ENCODE measurements around the gene TNS3.

DNA sequence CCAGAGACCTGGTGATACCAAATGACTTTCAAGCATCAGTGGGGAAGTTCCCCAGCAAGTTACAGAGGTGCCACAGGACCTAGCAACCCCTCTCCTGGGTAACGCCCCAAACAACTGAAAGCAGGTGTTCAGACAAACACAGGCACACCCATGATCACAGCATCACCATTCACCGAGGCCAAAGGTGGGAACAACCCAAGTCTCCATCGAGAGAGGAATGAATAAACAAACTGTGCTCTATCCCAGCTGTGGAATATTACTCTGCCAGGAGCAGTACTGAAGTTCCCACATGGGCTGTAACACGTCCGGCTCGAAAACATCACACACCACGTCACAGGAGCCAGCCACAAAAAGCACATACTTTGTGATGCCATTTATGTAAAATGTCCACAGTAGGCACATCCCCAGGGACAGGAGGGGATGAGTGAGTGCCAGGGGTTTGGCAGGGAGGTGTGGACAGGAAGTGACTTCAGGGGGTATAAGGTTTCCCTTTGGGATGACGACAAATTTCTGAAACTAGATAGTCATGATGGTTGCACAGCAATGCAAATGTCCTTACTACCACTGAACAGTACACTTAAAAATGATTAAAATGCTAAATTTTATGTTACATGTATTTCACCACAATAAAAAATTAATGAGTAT, 222.8 kb downstream of the TNS3 start:
- no peak for TF ChIP-seq YY1 (IDR thresholded peaks at IDR 0.05; ENCODE audit: insufficient read depth, insufficient replicate concordance, low read depth, low read length)
- no peak for TF ChIP-seq POLR2A (IDR thresholded peaks at IDR 0.05; ENCODE audit: insufficient read depth in 1 of 2, low read depth in 2 of 2, low read length in 2 of 2)
- TF ChIP-seq ZSCAN30 (CRISPR knock-in tag; IDR thresholded peaks at IDR 0.05) = no peak
- TF ChIP-seq, protein P1, sequence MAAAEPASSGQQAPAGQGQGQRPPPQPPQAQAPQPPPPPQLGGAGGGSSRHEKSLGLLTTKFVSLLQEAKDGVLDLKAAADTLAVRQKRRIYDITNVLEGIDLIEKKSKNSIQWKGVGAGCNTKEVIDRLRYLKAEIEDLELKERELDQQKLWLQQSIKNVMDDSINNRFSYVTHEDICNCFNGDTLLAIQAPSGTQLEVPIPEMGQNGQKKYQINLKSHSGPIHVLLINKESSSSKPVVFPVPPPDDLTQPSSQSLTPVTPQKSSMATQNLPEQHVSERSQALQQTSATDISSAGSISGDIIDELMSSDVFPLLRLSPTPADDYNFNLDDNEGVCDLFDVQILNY (CRISPR knock-in tag; conservative IDR thresholded peaks at IDR 0.05) = no peak
- no peak for TF ChIP-seq NPAS2 (CRISPR knock-in tag; IDR thresholded peaks at IDR 0.05; ENCODE audit: borderline replicate concordance)
- no peak for TF ChIP-seq KMT2A (CRISPR knock-in tag; IDR thresholded peaks at IDR 0.05)
- no peak for TF ChIP-seq EP300 (IDR thresholded peaks at IDR 0.05; ENCODE audit: low read depth in 2 of 2, low read length in 2 of 2)
- TF ChIP-seq EP300 (CRISPR knock-in tag; IDR thresholded peaks at IDR 0.05; ENCODE audit: borderline replicate concordance) = no peak
- TF ChIP-seq POLR2AphosphoS5 (IDR thresholded peaks at IDR 0.05; ENCODE audit: low read depth, low read length) = no peak
- TF ChIP-seq XRCC5 (optimal IDR thresholded peaks at IDR 0.05; ENCODE audit: low read length) = no peak
- TF ChIP-seq ZNF337 (CRISPR knock-in tag; IDR thresholded peaks at IDR 0.05; ENCODE audit: borderline replicate concordance, low read depth) = no peak
- no peak for TF ChIP-seq FOXJ3 (CRISPR knock-in tag; IDR thresholded peaks at IDR 0.05; ENCODE audit: borderline replicate concordance)
- no peak for TF ChIP-seq ZFP36 (IDR thresholded peaks at IDR 0.05; ENCODE audit: borderline replicate concordance, low read depth, low read length, partially characterized antibody)

All from HepG2 (cell line).